Osteoblast (primary cell): Measurements from ENCODE around the gene IVD. TPM values are rescaled to one million over a fixed set of nuclear protein-coding genes. Genes with fewer than 3 reads are reported as not detected.

Experiments used
- DNase-seq: peaks from one replicate; pipeline ENCODE4 v3.0.0; 2011; ENCODE audit warnings: low spot score, mixed read lengths; ENCODE audit not compliant: insufficient read length; ENCODE audit errors: missing footprints
- H2AFZ ChIP-seq: 2 replicates; pipeline ENCODE4 v1.6.0; 2011; ENCODE audit warnings: mild to moderate bottlenecking, low read length
- H3K27ac ChIP-seq: 2 replicates; pipeline ENCODE4 v1.5.1; 2011; ENCODE audit warnings: mild to moderate bottlenecking, low read depth, low read length, moderate library complexity
- H3K27me3 ChIP-seq: 2 replicates; pipeline ENCODE4 v1.6.0; 2012; ENCODE audit warnings: mild to moderate bottlenecking, control low read depth, inconsistent platforms, low read length, moderate library complexity; ENCODE audit not compliant: insufficient read depth
- H3K36me3 ChIP-seq: 2 replicates; pipeline ENCODE4 v1.5.1; 2011; ENCODE audit warnings: mild to moderate bottlenecking, low read length, control low read depth, moderate library complexity; ENCODE audit not compliant: insufficient read depth
- H3K4me1 ChIP-seq: 2 replicates; pipeline ENCODE4 v1.5.1; 2011; ENCODE audit warnings: mild to moderate bottlenecking, low read length, control low read depth, moderate library complexity; ENCODE audit not compliant: insufficient read depth
- H3K4me2 ChIP-seq: 2 replicates; pipeline ENCODE4 v1.6.0; 2011; ENCODE audit warnings: mild to moderate bottlenecking, low read length; ENCODE audit not compliant: insufficient read depth
- H3K4me3 ChIP-seq: fragments of 200-600 bp; sonication (generic); 3 replicates; pipeline ENCODE4 v1.5.1; 2012; ENCODE audit warnings: mild to moderate bottlenecking, low read length, inconsistent platforms; ENCODE audit not compliant: insufficient read depth
- H3K79me2 ChIP-seq: 2 replicates; pipeline ENCODE4 v1.6.0; 2012; ENCODE audit warnings: mild to moderate bottlenecking, low read length, control low read depth, inconsistent platforms; ENCODE audit not compliant: insufficient read depth
- H3K9me3 ChIP-seq: 2 replicates; pipeline ENCODE4 v1.5.1; 2011; ENCODE audit warnings: low read depth, low read length, control low read depth
- H4K20me1 ChIP-seq: 2 replicates; pipeline ENCODE4 v1.6.0; 2012; ENCODE audit warnings: mild to moderate bottlenecking, low read length, control low read depth; ENCODE audit not compliant: insufficient read depth
- CTCF ChIP-seq: IDR thresholded peaks from 2 replicates; pipeline ENCODE4 v1.5.1; 2011; ENCODE audit warnings: mild to moderate bottlenecking, low read depth, low read length, moderate library complexity; ENCODE audit errors: extremely low read depth
- total RNA-seq: library from RNA; depleted of rRNA; stranded (reverse); fragments of >200 nt; gene quantifications from 2 replicates; pipeline ENCODE4 v1.2.3, GENCODE V29; 2012

Gene IVD
- total RNA-seq, 1 donor = 46.3 TPM

- no peaks in the 10 kb centered on the region for H3K79me2 ChIP-seq
- H3K9me3 ChIP-seq = no peaks in the 10 kb centered on the region
- DNase-seq = peak; percentile 76
- H3K27me3 ChIP-seq = no peaks in the 10 kb centered on the region
- H4K20me1 ChIP-seq = peaks cover 5% of the 10 kb centered on the region
- no peak for TF ChIP-seq CTCF
- H3K36me3 ChIP-seq = peaks cover 46% of the 10 kb centered on the region
- no peak overlapping the region for H3K27ac ChIP-seq
- no peak overlapping the region for H2AFZ ChIP-seq
- no peak overlapping the region for H3K4me3 ChIP-seq
- no peak overlapping the region for H3K4me2 ChIP-seq
- H3K4me1 ChIP-seq = peaks cover 9% of the 10 kb centered on the region
These were observed 12.5 kb downstream of the IVD start for GRCh38 chr15:40418126-40418525.

DNA sequence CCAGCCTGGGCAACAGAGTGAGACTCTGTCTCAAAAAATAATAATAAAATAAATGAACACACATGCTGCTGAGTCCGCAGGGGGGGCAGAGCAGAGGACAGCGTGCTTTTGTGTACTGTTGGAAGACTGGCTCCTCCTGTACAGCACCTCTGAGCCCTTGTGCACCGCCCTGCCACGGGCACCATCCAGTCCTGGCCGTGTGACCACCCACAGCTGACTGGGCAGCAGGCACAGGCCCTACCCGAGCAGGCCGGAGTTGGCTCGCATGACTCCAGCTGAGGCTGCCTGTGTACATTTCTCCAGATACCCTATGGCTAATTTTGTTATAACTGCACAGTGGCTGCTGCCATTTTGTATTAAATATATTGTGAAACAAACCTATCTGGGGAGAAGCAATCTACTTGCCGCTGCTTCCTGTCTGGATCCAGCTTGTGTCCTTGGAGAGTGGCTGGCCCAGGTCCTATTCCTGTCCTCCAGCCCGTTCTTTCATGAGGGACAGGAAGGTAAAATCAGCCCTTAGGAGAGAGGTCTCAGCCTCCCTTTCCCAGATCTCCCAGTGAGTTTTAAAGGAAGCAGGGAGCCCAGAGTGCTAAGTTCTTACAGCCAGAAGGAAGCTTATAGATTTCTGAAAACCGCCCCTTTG, 14.6 kb downstream of the IVD start:
- Histone ChIP-seq H2AFZ (no peak overlapping the region), H3K9me3 (no peaks in the 10 kb centered on the region), H3K27me3 (no peaks in the 10 kb centered on the region), H3K4me3 (no peak overlapping the region), H3K4me2 (no peak overlapping the region), H3K36me3 (peaks cover 26% of the 10 kb centered on the region), H3K4me1 (peaks cover 9% of the 10 kb centered on the region), H3K79me2 (no peaks in the 10 kb centered on the region), H4K20me1 (peaks cover 5% of the 10 kb centered on the region), H3K27ac (no peak overlapping the region)
- TF ChIP-seq CTCF = no peak
- peak; percentile 46 for DNase-seq

DNA sequence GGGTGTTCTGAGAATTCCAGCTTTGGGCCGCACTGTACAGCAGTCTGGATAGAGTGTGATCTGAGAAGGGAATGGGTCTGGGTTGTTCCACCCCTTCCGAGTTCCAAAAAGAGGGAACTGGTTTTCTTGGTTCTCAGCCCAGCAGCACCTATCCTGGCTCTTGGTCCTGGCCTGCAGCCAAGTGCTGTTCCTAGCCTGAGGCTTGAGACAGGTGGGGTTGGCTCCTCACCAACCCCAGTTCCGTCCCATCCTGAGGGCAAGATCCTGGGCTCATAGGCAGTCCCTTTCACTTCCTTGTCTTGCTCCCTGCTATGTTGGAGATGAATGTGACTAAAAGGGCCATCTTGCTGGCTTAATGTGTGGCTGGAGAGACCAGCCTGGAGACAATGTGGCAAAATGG, 15.2 kb downstream of the IVD start:
- Histone ChIP-seq H2AFZ (no peak overlapping the region), H3K9me3 (no peaks in the 10 kb centered on the region), H3K27ac (no peak overlapping the region), H3K4me3 (no peak overlapping the region), H4K20me1 (peaks cover 5% of the 10 kb centered on the region), H3K27me3 (no peaks in the 10 kb centered on the region), H3K4me2 (no peak overlapping the region), H3K4me1 (peaks cover 9% of the 10 kb centered on the region), H3K79me2 (no peaks in the 10 kb centered on the region), H3K36me3 (peaks cover 20% of the 10 kb centered on the region)
- DNase-seq = peak; percentile 64
- no peak for TF ChIP-seq CTCF

DNA sequence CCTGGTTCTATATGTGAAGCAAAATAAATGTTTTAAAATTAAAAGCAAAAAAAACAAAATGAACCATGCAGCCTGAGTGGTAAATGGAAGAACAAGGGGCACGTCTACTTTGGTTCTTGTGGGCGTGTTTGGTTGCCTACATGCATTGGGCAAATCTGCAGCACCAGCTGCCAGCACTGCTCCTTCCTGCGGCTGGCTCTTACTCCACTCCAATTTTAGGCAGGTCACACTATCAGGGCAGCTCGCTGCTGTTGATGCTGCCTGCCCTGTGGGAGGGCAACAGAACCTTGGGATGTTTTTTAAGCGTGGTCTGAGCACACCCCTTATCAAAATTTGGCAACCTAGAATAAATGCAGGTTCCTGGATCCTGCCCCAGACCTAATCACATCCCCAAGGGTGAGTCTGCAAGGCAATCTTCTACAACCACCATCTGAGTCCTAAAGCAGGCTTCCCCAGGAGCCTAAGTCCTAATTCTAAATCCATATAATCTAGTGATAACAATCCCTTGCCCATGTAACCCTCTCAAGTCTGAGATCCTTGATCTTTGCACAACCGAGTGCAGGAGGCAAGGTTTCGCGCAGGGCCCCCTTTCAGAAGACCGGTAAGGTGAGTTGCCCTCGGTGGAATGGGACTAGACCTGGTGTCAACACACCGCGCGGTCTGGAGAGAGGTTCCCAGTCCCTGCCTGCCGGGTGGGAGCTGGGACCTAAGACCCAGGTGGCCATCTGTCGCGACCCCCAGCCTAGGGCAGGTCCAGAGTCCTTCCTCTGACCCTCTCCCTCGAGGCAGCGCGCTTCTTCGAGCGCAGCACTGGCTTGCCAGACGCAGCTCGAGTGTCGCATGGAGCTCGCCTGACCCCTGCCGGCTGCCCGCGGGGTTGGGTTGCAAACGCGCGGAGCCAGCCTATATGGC, 15.9 kb downstream of the IVD start:
- peak; percentile 97 for DNase-seq
- peak overlapping the region; percentile 81 for H3K4me2 ChIP-seq
- H4K20me1 ChIP-seq = peaks cover 5% of the 10 kb centered on the region
- no peak overlapping the region for H3K27ac ChIP-seq
- H3K4me1 ChIP-seq = peaks cover 9% of the 10 kb centered on the region
- no peak overlapping the region for H2AFZ ChIP-seq
- H3K36me3 ChIP-seq = peaks cover 13% of the 10 kb centered on the region
- no peaks in the 10 kb centered on the region for H3K9me3 ChIP-seq
- H3K4me3 ChIP-seq = peak overlapping the region; percentile 49
- no peaks in the 10 kb centered on the region for H3K27me3 ChIP-seq
- peak; percentile 86 for TF ChIP-seq CTCF
- H3K79me2 ChIP-seq = no peaks in the 10 kb centered on the region
